Measurements from ENCODE around the gene SAFB2.

SAFB2 gene

DNA sequence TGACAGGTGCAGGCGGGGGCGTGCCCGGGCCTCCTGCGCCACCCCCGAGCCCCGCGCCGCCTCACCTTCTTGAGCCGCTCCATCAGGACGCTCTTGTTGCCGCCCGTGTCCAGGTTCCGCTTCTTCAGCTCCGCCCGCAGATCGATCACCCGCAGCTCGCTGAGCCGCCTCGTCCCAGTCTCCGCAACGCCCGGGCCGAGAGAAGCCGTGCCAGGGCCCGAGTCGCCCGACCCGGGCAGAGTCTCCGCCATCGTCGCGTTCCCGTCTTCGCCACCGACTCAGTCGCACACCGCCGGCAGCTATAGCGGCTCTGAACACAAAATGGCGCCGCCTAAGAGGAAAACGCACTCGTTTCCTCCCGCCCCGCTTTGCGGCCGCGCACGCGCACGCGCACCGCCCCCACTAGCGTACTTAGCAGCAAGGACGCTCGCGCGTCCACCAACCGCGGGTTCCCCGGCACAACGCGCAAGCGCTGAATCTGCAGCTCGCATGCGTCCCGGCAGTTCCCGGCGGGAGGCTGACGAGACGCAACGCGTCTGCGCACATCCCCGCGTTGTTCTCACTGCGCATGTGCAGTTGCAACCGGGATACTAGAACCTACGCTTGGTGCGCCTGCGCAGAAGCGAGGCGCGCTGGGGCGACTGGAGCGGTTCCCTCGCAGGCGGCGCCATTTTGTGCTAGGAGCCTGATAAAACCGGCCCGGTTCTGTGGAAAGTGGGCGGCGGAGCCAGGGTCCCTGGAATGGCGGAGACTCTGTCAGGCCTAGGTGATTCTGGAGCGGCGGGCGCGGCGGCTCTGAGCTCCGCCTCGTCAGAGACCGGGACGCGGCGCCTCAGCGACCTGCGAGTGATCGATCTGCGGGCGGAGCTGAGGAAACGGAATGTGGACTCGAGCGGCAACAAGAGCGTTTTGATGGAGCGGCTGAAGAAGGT lies at the start of gene SAFB2, which contains the start of gene SAFB:
TSS of gene SAFB2 (minus strand) at position 312 of the 932 bp plus-strand sequence. CDS start at position 251, 61 bp downstream.
TSS of gene SAFB (plus strand) at position 619 of the 932 bp plus-strand sequence. CDS start at position 742, 123 bp downstream.
- intact Hi-C loops (cut with DNase I), result loop anchor here (2.0 kb wide), 1 partner anchor 58 kb away; the partner anchor contains the start of genes HSD11B1L and MICOS13

DNA sequence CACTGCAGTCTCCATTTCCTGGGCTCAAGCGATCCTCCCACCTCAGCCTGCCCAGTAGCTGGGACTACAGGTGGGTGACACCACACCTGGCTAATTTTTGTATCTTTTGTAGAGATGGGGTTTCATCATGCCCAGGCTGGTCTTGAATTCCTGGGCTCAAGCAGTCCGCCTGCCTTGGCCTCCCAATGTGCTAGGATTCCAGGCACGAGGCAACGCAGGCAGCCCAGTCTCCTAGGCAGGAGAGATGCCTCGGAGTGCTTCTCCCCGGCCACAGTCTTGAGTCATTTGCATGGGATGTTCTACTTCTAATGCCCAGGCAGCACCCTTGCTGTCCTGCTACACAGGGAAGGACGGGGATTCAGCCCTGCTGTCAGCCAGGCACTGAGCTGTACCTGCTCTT lies 49.0 kb upstream of the SAFB2 start:
- peak in 3 of 10 donors; percentile 20 to 41 (median 40) for DNase-seq
- intact Hi-C loops (cut with DNase I), result no loop called here

More for the DNA sequence above, at the start of gene SAFB2, which contains the start of gene SAFB:
- DNase-seq, result peak; percentile 97 to 100 (median 98)

DNA sequence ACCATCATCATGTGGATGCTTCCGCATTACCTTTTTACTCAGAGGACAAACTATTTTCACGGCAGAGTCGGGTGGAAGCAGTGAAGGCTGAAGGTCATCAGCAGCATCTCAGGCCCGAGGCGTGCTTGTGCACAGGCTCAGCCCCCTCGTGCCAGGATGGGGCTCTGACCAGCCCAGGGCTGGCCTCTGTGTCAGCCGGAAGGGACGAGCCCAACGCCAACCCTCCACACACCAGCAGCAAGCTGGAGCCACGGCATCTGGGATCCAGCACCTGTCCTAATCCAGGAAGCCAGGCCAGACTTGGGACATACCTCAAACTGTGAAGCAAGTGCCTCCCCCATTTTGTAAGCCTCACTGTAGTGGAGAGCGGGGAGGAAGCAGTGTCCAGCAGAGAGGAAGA lies 46.6 kb upstream of the SAFB2 start:
- intact Hi-C loops (cut with DNase I), result no loop called here
- DNase-seq, result peak in 1 of 10 donors; percentile 67

GRCh38 chr19:5667751-5668271 lies 45.2 kb upstream of the SAFB2 start:
- DNase-seq, result no peak
- intact Hi-C loops (cut with DNase I), result no loop called here

DNA sequence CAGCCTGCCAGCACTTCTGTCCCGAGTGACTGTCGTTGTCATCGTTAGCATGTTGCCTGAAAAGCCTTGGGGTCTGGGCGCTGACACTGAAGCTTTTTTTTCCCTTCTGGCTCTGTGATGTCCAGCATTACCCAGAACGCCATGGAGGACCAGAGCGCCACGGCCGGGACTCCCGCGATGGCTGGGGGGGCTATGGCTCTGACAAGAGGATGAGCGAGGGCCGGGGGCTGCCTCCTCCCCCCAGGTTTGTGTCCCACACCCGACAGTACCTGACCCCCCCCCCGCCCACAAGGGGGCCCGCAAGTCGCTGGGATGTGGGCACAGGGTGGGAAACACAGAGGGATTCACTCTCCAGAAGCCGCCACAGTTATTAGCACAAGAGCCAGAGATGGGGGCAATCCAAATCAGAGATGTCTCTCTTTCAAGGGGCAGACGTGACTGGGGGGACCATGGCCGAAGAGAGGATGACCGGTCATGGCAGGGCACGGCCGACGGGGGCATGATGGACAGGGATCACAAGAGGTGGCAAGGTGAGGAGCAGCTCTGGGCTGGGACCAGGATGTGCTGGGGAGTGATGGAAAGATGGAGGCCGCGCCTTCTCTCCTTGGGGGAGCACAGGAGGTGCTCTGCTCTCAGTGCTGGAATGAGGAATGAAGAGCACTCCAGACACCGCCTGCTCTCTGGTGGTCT lies 44.5 kb upstream of the SAFB2 start:
- DNase-seq, result no peak
- intact Hi-C loops (cut with DNase I), result no loop called here

GRCh38 chr19:5665781-5666513 lies 43.4 kb upstream of the SAFB2 start:
- DNase-seq, result no peak
- intact Hi-C loops (cut with DNase I), result no loop called here

GRCh38 chr19:5664515-5664914 lies 41.9 kb upstream of the SAFB2 start:
- no peak for DNase-seq
- intact Hi-C loops (cut with DNase I), result no loop called here

DNA sequence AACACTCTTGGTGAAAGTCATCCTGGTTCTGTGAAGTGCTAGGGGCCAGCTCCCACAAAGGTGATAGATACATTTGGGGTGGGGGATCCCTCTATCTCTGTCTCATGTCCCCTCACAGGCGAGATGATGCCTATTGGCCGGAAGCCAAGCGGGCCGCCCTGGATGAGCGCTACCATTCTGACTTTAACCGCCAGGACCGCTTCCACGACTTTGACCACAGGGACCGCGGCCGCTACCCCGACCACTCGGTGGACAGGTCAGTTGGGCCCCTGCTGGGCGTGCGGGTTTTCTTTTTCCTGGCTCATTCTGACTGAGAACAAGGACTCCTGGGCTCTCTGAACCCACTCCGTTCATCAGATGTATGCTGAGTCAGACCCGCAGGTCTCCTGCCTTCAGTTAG lies 41.3 kb upstream of the SAFB2 start:
- DNase-seq, result no peak
- intact Hi-C loops (cut with DNase I), result no loop called here

DNA sequence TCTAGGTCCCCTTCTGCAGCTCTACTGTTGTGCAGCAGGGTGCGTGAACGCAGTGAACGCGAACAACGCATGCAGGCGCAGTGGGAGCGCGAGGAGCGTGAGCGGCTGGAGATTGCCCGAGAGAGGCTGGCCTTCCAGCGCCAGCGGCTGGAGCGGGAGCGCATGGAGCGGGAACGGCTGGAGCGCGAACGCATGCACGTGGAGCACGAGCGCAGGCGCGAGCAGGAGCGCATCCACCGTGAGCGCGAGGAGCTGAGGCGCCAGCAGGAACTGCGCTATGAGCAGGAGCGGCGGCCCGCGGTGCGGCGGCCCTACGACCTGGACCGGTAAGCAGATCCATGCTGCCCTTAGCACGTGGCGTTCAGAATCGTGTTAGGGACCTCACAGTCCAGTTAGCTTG lies 38.9 kb upstream of the SAFB2 start:
- intact Hi-C loops (cut with DNase I), result no loop called here
- DNase-seq, result no peak

DNA sequence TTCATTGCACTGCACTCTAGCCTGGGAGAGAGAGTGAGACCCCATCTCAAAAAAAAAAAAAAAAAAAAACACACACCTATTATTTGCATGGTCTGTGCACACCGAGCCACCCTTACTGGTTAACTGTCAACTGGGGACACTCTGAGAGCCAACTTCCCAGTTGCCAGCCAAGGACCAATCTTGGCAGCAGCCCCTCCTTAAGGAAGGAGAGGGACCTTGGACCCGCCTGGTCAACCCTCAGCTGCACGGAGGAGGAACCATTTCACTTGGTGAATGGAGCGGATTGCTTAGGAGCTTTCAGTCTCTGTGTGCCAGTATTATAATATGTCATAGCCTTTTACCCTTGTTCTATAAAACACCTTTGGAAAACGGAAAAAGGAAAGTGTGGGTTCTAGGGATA lies 32.8 kb upstream of the SAFB2 start:
- intact Hi-C loops (cut with DNase I), result no loop called here
- DNase-seq, result peak in 1 of 10 donors; percentile 65

DNA sequence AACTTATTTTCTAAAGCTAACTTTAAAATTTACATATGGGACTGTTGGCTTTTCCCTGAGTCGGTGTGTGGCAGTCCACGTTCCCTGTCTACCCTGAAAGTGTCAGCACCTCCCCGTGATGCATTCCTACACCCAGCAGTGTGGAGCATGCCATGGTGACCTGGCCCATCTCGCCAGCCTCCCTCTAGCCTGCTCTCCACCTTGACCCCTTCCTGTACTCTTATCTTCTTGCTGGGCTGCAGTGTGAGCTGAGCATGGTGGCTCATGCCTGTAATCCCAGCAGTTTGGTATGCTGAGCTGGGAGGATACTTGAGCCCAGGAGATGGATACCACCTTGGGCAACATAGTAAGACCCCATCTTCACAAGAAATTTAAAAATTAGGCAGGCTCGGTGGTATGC lies 32.4 kb upstream of the SAFB2 start:
- no peak for DNase-seq
- intact Hi-C loops (cut with DNase I), result no loop called here

DNA sequence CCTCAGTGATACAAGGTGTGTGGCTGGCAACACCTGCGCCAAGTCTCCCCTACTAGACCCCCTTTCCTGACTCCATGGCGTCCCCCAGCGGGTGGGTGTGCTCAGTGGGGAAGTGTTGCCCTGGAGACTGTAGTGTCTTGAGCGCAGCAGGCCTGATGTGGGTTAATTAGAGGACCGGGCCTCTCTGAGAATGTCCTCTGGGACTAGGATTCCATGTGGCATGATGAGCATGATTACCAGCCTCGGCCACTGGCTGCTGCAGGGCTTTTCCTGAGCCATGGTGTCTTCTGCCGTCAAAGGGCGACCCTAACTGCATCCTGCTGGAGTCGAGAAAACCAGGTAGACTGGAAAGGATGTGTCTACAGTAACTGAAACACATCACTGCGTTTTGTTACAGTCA lies 29.7 kb upstream of the SAFB2 start:
- DNase-seq, result no peak
- intact Hi-C loops (cut with DNase I), result no loop called here

DNA sequence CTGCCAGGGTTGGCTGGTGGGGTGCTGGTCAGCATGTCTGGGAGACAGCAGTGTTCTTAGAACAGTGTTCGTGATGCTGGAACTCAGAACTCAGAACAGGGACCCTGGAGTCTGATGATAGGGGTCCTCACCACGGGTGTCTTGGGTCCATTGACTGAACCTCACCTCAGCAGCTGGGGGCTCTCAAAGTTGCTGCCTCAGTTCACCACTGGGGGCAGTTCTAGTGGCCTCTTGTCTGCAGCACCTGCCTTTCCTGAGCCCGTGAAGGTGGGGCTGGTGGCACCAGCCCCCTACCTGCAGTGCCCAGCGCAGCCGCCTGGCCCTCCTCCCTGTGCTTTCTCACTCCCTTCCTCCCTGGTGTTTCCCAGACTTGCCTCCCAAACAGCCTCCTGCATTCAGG lies 28.8 kb upstream of the SAFB2 start:
- DNase-seq, result no peak

DNA sequence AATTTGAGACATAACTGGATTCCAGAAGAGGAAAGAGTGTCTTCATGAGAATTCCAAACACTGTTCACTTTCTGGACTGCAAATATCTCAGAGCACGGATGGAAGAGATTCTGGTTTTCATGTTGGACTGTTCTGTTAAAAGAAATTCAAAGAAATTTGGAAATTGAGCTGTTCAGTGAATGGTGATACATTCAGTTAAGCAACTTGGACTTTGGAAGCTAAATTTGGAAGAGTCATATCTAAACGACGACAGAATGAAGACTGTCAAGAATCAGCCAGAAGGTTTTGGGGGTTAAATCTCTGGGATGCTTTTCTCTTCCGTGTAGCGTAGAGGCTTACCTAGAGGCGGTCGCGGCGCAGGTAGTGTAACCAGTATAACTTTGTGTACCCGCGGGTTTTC lies 25.9 kb upstream of the SAFB2 start:
- intact Hi-C loops (cut with DNase I), result no loop called here
- DNase-seq, result no peak

More for the DNA sequence above, 28.8 kb upstream of the SAFB2 start:
- intact Hi-C loops (cut with DNase I), result no loop called here

DNA sequence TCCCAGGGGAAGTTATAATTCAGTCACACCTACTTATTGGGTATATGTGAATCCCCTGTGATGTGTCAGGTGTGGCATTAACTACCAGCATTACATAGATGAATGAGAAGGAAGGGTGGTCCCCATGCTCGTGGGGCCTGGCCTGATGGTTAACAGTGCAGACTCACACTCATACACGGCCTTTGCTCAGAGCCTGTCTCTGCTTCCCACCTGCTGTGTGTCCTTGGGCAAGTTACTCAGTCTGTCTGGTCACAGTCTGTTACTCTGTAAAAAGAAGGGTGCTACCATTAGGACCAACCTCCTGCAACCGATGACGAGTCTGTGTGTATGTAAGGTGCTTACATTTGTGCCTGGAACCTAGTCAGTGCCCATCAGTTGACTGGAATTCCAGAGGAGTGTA lies 24.1 kb upstream of the SAFB2 start:
- no peak for DNase-seq
- intact Hi-C loops (cut with DNase I), result no loop called here

- intact Hi-C loops (cut with DNase I), result no loop called here
- DNase-seq, result no peak
Observed at GRCh38 chr19:5645409-5645808, 22.8 kb upstream of the SAFB2 start.

DNA sequence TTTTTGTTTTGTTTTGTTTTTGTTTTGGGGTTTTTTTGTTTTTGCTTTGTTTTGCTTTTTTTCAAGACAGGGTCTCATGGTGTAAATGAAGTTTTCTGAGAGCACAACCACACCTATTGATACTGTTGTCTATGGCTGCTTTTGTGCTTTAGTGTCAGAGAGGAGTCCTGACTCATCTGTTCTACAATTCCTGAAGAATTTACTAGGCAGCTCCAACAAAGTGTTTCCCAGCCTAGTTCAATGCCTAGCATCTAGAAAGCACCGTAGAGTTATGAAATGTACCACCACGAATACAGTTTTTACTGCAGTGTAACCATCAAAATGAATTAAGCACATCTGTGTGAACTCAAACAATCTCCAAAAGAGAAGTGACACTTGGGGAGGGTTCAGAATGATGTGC lies 21.5 kb upstream of the SAFB2 start:
- intact Hi-C loops (cut with DNase I), result no loop called here
- no peak for DNase-seq

GRCh38 chr19:5643060-5643459 lies 20.5 kb upstream of the SAFB2 start:
- DNase-seq, result no peak
- intact Hi-C loops (cut with DNase I), result no loop called here

GRCh38 chr19:5642204-5642603 lies 19.6 kb upstream of the SAFB2 start:
- intact Hi-C loops (cut with DNase I), result no loop called here
- DNase-seq, result no peak

DNA sequence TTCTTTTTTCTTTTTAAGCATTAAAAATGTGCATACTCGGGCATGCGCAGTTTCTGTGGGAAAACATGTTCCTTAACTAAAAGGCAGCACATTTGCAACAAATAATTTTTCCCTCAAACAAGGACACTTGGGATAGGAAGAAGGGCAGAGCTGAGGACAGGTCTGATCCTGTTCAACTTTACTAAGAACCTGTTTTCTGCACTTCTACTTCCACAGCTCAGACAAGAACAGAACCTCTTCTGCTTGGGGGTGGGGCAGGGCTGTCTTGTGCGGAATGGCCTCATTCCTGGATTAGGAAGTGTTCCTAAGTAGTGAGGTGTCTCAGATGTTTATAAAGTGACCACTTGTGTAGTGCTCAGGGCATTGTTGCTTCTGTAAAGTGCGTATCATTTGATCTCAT lies 18.6 kb upstream of the SAFB2 start:
- no peak for DNase-seq
- intact Hi-C loops (cut with DNase I), result no loop called here

DNA sequence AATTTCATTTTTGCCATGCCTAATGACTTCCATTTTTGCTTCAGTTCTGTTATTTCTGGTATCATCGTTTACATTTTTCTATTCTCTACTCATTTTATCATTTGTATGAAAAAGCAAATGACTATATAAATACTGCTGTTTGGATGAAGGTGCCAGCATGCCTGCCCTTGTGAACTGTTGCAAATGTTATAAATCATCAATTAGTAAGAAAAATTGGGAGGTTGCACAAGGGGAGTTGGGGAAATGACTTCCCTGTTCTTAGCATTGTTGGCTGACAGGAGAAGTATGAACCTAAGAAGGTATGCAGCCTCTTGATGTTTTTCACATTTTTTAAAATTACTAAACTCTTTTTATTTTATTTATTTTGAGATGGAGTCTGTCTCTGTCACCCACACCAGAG lies 15.4 kb upstream of the SAFB2 start:
- intact Hi-C loops (cut with DNase I), result no loop called here
- DNase-seq, result no peak

Data from posterior cingulate gyrus (tissue), 11 donors.